COLO668 (cell line): ENCODE measurements around the gene SCAF8.
"Not testable (repeated sequence)": the region's sequence is repeated elsewhere in the genome, so short reads cannot be mapped to it uniquely, and the experiment has no call there.

Source experiments
- DNase-seq: peaks from one replicate; lab custom pipeline; 2025; ENCODE audit not compliant: unreplicated experiment; lab: John Stamatoyannopoulos, UW

SCAF8 gene

DNA sequence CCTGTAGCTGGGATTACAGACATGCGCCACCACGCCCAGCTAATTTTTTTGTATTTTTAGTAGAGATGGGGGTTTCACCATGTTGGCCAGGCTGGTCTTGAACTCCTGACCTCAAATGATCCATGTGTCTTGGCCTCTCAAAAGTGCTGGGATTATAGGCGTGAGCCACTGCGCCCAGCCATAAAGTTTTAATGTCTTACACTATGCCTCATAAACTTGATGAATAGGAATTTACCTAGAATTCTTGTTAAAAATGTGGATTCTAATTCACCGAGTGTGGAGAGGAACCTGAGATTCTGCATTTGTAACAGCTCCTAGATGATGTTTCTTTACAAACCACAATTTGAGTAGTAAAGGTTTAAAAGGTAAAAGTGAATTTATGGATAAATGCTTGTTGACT is 45.9 kb downstream of the SCAF8 start:
- DNase-seq = not testable (repeated sequence)

DNA sequence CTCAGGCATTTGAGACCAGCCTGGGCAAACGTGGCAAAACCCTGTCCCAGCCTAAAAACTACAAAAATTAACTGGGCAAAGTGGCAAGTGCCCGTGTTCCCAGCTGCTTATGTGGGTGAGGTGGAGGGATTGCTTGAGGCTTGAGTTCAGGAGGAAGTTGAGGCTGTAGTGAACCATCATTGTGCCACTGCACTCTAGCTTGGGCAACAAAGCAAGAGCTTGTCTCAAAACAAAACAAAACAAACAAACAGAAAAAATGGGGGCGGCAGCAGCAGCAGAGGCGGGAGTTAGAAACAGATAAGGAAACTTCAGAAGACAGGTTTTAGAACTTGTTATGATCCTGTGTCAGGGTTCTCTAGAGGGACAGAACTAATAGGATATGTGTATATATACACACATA is 49.0 kb downstream of the SCAF8 start:
- no peak for DNase-seq

DNA sequence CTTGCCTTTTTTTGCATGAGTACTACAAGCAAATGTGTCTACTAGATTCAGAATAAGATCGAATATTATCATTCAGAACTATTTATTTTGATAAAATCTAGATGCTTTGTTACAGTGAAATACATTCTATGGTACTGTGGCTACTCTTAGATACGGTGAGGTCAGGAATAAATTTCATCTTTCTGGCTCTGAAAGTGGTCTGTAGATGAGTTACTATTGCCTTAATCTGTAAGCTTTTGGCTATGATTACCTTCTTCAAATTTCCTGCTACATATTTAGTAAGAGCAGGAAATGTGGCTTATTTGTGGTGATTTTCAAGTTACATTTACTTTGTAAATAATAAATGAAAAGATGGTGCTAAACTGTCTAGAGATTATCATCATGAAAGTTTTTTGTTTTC is 50.0 kb downstream of the SCAF8 start:
- DNase-seq = no peak

DNA sequence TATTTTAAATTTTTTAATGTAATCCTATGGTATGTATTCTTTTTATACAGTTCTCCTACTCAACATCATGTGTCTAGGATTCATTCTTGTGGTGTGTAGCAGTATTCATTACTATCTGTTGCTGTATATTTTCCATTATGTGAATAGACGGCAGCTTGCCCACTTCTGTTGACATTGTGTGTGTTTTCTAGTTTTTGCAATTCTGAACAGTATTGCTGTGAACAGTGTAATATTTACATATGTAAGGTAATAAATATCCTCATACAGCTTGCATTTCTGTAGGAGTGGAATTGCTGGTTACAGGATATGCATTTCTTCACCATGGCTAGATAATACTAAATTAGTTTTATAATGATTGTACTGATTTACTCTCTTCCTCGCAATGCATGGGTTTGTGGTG is 51.9 kb downstream of the SCAF8 start:
- no peak for DNase-seq

DNA sequence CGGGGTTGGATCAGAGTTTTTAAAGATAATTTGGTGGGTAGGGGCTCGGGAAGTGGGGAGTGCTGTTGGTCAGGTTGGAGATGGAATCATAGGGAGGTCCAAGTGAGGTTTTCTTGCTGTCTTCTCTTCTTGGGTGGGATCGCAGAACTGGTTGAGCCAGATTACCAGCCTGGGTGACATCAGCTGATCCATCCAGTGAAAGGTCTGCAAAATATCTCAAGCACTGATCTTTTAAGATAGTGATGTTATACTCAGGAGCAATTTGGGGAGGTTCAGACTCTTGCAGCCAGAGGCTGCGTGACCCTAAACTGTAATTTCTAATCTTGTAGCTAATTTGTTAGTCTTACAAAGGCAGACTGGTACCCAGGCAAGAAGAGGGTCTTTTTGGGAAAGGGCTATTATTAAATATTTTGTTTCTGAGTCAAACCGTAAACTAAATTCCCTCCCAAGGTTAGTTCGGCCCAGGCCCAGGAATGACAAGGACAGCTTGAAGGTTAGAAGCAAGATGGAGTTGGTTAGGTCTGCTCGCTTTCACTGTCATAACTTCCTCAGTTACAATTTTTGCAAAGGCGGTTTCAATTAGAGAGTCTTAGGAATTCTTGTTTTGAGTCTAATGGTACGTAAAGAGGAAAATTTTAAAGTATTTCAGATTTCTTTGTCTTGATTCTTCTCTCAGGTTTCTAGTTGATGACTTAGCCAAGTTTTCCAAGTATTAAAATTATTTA is 53.1 kb downstream of the SCAF8 start:
- no peak for DNase-seq

DNA sequence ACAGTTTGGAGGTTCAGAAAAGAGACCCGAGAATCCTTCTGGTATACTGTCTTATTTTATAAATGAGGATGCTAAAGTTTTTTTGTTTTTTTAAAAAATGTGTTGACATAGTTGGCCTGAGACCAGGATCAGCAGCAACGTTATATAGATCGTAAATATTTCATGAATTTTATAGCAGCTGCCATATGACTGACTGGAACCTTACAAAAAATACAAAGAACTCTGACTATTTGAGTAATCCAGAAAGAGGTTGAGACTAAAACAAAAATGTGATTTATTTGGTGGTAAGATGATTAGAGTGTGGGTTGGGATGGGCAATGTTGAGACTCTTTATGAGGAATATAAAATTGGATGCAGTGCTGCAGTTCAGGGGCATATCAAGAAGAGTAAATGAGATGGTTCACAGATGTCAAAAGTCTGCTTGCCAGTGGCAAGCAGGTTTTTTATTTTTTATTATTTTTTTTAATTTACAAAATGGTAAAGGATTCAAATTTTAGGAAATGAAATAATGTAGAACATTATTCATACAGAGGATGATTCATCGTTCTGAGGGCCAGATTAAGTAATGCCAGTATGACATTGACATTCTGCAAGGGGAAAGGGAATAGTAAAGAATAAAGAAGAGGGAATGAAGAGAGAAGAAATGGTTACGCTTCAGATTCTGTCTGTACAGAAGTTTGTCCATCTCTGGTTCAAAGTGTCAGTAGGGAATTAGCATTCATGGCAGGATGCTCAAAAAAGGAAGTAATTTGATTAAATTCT is 58.5 kb downstream of the SCAF8 start:
- no peak for DNase-seq

DNA sequence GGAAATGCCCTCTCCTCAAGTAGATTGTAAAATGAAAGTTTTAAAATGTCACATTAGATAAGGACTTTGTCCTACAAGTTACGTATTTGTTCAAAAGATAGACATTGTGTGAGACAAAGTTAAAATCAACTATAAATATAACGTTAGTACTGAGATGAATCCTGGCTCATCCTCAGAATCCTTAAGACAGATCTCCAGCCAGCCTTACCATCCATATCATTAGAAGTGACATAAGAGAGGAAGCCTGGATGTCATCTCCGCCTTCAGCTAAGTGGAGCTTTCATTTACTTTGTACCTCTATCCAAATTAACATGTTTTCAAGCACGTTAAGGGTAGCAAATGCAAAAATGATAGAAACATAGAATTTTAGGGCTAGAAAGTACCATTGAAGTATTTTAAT is 59.1 kb downstream of the SCAF8 start:
- no peak for DNase-seq

DNA sequence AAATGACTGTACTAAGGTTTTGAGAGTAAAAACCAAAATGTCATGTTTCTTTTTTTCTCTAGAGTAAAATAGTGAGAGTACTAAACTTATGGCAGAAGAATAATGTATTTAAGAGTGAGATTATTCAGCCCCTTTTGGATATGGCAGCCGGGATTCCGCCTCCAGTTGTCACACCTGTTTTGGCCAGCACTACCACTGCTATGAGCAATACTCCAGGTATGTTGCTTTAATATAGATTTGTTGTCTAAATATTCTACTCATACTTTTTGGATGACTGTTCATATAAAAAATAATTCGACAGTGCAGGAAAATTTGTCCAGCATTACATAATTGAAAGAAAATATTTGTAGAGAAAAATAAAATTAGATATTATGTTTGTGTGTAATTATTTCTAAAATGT is 59.5 kb downstream of the SCAF8 start:
- DNase-seq = no peak

DNA sequence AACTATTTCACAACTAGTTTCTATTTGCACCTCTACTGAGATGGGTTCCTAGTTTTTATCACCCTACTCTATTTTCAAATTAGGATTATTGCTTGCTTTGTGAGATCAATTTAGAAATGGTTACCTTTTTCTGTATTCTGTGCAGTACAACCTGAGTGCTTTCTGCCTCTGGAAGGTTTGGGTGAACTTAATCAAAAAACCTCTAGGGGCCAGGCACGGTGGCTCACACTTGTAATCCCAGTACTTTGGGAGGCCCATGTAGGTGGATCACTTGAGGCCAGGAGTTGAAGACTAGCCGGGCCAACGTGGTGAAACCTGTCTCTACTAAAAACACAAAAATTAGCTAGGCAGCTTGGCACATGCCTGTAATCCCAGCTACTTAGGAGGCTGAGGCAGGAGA is 63.3 kb downstream of the SCAF8 start:
- DNase-seq = no peak

DNA sequence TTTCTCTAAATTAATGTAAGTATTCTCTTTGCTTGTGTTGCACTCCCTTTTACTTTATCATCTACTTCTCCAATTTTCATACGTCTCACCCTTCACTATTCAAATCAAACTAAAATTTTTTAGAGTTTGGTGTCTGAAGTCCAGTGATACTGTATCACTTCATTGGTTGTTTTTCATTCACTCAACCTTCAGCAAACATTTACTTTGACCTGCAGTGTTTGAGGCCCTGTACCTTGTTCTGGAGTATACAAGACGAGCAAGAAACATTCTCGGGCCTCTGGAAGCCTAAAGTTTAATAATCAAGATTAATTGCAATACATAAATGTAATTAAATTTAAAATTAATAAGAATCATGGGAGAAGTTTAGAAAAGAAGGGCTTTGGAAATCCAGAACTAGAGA is 64.6 kb downstream of the SCAF8 start:
- DNase-seq = no peak

DNA sequence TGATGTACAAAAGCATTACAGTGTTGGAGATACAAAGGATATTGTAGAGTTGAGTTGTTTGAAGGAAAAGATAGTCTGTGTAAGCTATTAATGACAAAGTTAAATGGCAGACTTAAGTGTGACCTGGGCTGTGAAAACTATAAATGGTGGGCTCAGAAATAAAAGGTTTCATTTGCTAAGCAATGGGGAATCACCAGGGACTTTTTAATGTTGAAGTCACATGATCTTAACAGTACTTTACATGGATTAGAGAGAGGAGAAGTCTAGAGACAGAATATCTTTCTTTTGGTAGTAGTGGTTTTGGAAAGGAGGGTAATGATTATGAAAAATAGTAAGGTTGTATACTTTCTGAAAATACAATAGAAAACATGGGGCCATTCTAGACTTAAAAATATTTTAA is 67.1 kb downstream of the SCAF8 start:
- no peak for DNase-seq

DNA sequence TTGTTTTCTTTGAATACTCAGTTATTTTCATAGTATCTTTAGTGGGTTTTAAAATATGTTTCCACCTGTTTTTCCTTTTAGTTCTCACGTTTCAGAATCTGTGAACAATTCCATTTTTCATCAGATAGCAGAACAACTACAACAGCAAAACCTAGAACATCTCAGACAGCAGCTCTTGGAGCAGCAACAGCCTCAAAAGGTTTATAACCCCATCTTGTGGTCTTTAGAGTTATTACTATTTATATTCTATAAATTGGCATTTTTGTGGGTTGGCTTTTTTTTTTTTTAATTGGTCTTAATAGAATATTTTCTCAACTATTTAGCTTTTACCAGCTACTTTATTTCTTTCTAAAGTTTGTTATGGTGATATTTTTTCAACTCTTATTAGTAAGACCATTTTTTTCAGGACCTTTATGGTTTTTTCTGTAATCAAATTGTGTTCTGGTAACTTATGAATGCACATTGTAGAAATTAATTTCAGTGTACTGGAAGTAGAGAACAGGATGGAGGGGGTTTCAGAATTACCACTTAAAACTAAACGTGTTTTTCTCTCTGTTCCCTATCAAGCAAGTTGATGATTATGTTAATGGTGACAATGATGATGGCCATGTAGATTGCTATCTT is 72.2 kb downstream of the SCAF8 start:
- DNase-seq = no peak

DNA sequence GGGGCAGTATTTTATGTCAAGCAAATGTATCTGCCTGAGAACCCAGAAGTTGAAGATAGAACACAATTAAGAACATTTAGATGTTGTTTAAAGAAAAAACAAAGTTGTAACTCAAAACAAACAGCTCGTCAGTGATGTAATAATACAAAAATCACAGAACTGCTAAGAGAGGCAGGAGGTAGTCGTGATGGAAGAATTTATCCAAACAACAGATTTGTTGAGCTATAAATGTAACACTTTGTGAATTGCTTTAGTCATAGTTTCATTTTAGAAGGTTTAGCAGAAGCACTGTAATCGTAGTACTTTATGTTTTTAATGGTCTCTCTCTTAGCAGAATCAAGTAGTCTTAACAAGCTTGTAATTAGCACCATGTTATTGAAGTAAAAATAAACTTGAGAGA is 73.6 kb downstream of the SCAF8 start:
- no peak for DNase-seq

DNA sequence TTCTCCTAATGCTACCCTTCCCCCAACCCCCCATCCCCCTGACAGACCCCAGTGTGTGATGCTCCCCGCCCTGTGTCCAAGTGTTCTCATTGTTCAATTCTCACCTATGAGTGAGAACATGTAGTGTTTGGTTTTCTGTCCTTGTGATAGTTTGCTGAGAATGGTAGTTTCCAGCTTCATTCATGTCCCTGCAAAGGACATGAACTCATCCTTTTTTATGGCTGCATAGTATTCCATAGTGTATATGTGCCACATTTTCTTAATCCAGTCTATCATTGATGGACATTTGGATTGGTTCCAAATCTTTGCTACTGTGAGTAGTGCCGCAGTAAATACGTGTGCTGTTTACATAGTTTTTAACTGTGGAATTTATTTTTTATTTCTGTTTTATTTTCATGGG is 78.4 kb downstream of the SCAF8 start:
- not testable (repeated sequence) for DNase-seq

DNA sequence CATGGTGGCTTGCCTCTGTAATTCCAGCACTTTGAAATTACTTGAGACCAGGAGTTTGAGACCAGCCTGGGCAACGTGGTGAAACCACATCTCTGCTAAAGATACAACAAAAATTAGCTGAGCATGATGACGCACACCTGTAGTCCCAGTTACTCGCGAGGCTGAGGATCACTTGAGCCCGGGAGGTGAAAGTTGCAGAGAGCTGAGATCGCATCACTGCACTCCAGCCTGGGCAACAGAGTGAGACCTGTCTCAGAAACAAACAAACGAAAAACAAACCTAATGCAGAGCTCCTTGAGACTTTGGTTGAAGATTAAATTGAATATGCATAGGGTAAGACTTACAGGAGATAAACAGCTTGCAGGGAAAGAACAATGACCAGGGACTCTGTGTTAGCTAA is 80.8 kb downstream of the SCAF8 start:
- DNase-seq = no peak

DNA sequence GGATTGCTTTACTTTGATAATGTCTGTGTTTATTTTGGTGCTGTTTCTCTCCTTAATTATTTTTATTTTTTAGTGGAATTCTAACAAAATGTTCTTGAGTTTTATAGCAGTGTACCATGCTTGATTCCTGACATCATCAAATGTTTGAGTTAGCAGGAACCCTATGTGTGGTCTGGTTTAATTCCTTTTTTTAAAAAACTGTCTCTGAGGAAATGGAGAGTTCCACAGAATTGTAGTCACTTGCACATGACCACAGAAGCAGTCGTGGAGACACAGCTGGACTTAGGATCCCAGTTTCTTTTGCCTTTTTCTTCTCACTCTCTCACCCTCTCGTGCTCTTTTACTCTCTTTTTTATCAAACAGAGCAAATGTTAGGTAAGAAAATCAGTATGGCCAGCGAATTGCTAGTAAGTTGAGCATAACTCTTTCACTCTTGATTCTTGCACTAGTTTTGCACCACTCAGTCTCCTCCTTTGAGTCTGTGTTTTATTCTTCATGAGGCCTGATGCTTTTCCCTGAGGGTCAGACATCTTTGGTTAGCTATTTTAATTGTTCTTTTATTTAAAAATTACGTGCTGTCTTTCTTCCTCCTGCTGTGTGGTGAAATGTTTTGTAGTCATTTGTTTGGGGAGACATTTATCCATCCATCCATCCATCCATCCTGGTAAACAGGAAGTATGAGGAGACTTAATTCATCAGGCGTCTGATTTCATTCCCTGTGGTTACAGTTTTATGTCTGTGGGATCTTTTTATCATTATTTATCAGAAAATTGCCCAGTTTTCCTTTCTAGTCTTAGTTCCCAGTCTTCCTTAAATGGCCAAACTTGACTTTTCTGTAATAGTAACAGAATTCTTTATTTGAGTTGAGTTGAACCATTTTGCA is 83.0 kb downstream of the SCAF8 start:
- no peak for DNase-seq

DNA sequence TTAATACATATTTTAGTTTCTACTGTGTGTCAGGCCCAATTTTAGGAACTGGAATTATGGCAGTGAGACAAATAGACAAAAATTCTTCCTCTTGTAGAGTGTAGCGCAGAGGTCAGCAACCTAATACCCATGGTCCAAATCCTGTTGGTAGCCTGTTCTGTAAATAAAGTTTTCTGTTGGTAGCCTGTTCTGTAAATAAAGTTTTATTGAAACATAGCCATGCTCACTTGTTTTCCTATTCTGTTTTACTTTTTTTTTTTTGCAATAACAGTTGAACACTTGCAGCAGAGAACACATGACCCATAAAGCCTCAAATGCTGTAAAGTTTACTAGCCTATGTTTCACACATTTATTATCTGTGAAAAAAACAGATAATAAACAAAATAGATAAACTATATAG is 87.9 kb downstream of the SCAF8 start:
- no peak for DNase-seq

DNA sequence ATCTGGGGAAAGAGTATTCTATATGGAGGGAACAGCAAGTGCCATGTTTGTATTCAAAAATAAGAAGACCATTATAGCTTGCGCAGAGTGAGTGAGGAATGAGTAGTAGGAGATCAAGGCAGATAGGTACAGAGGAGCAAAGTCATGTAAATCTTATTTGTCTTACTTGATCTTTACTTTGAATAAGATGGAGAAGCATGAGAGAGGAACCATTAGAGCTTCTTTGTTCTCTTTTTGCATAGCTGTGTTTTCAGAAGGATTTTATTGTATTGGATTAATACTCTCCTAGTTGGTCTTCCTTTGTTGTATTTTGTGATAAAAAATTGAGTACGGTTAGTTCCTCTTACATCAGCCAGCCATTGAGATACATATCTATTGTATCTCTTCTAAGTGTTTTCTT is 88.4 kb downstream of the SCAF8 start:
- no peak for DNase-seq

DNA sequence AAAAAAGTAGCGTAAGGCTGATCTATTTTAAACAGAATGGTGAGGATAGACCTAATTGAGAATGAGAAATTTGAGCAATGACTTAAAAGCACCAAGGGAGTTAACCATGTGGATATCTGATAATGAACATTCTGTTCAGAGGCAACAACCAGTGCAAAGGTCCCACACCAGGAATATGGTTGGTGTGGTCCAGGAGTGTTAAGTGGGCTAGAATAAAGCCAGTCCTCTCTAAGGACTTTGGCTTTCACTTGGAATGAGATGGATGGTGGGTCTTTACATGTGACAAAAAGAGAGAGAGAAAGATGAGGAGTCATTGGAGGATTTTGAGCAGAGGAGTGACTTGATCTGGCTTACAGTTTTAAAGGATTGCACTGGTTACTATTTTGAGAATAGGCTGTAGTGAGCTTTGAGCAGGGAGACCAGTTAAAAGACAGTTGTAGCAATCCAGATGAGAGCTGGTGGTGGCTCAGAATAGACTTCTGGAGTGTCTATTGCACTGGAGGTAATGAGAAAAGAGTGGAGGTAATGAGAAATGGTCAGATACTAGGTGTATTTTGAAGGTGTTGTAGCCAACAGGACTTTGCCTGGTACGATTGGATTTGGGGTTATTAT is 89.8 kb downstream of the SCAF8 start:
- no peak for DNase-seq

DNA sequence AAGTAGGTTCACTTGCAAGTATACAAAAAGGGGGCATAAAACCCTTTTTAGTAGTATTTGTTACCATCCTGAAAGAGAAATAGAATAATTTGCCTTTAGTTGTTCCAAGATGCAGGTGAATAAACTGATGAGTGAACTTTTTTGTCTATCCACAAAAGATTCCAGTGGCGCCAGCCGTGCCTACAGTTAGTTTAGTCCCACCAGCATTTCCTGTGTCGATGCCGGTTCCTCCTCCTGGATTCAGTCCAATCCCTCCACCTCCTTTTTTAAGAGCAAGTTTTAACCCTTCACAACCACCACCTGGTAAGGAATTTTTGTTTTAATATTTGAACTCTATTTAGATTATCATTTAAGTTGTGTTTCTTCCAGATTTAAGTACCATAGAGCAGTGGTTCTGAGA is 90.9 kb downstream of the SCAF8 start:
- DNase-seq = no peak

DNA sequence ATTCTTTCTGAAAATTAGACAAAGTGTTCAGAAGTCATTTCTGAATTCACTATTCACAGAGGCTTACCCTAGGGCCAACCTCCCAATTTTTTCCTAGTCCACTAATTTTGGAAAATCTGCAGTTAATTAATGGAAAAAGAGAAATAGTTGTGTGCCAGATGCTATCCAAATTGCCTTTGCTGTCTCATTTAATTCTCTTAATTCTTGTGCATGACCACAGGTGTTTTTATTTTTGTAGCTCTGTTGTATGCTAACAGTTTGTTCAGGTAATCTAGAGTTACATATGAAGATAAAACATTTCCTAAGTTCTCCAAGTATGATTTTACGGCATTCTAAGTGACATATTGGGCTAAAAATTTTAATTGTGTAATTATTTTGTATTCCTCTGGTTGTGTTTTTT is 96.8 kb downstream of the SCAF8 start:
- DNase-seq = no peak
